SK-N-SH (cell line): Measurements from ENCODE around the gene SLC66A2. TPM values are rescaled to one million over a fixed set of nuclear protein-coding genes. Genes with fewer than 3 reads are reported as not detected.

Experiments used
- CTCF ChIA-PET: fragments of 300-600, 350-600 bp; formaldehyde crosslinking; extraction: SDS; loops from one replicate; lab custom pipeline; 2021; lab: Yijun Ruan, JAX
- POLR2A ChIA-PET: fragments of 350-600 bp; sonication (Branson Sonifier 250); formaldehyde crosslinking; extraction: SDS; loops from one replicate; lab custom pipeline; 2020; ENCODE audit warnings: antibody characterized with exemption, inconsistent platforms; lab: Yijun Ruan, JAX
- DNase-seq: peaks from one replicate; pipeline ENCODE4 v3.0.0; 2012
- H2AFZ ChIP-seq: fragments of 200-600 bp; sonication (generic); 2 replicates; pipeline ENCODE4 v1.8.1; 2016; ENCODE audit warnings: antibody characterized with exemption, mild to moderate bottlenecking, low read depth
- H3F3A ChIP-seq: fragments of 200-600 bp; sonication (generic); replicated peaks from 2 replicates; pipeline ENCODE3; 2016; ENCODE audit warnings: antibody characterized with exemption, mild to moderate bottlenecking; ENCODE audit not compliant: insufficient read depth
- H3K27ac ChIP-seq, 2 experiments: fragments of 200-500 bp in 1 of 2; fragments of 200-600 bp in 1 of 2; sonication (Bioruptor generic) in 1 of 2; sonication (generic), shearing (Covaris generic) in 1 of 2; 2 replicates each; pipeline versions ENCODE4 v1.5.1 to v1.6.1; 2014 to 2016; ENCODE audit warnings: low read depth in 2 of 2, inconsistent platforms in 1 of 2, low read length in 1 of 2, mild to moderate bottlenecking in 1 of 2, mixed read lengths in 1 of 2
- H3K27me3 ChIP-seq: fragments of 200-600 bp; sonication (generic), shearing (Covaris generic); 2 replicates; pipeline ENCODE4 v1.6.1; 2016; ENCODE audit warnings: mixed run types; ENCODE audit not compliant: insufficient read depth
- H3K36me3 ChIP-seq, 2 experiments: fragments of 200-500 bp in 1 of 2; fragments of 200-600 bp in 1 of 2; sonication (Bioruptor generic) in 1 of 2; sonication (generic) in 1 of 2; replicated peaks in 1 of 2; 2 replicates each; pipeline versions ENCODE3 to v1.5.1; 2014 to 2016; ENCODE audit warnings: low read length in 1 of 2, mild to moderate bottlenecking in 1 of 2; ENCODE audit not compliant: insufficient read depth in 2 of 2, control insufficient read depth in 1 of 2
- H3K4me1 ChIP-seq, 2 experiments: fragments of 200-500 bp in 1 of 2; fragments of 200-600 bp in 1 of 2; sonication (Bioruptor generic) in 1 of 2; sonication (generic), shearing (Covaris generic) in 1 of 2; 2 replicates each; pipeline versions ENCODE4 v1.5.1 to v1.6.1; 2014 to 2016; ENCODE audit warnings: low read depth in 1 of 2, low read length in 1 of 2, mixed run types in 1 of 2; ENCODE audit not compliant: insufficient read depth in 2 of 2, control insufficient read depth in 1 of 2
- H3K4me2 ChIP-seq: fragments of 200-600 bp; sonication (generic), shearing (Covaris generic); 2 replicates; pipeline ENCODE4 v1.6.1; 2017; ENCODE audit warnings: mixed run types
- H3K4me3 ChIP-seq, 2 experiments: fragments of 200-500 bp in 1 of 2; fragments of 200-600 bp in 1 of 2; sonication (Bioruptor generic) in 1 of 2; sonication (generic), shearing (Covaris generic) in 1 of 2; 2 replicates each; pipeline versions ENCODE4 v1.5.1 to v1.8.1; 2014 to 2016; ENCODE audit warnings: low read depth in 2 of 2, inconsistent platforms in 1 of 2, low read length in 1 of 2, mild to moderate bottlenecking in 1 of 2, mixed read lengths in 1 of 2, moderate library complexity in 1 of 2
- H3K79me2 ChIP-seq: fragments of 200-600 bp; sonication (generic); 2 replicates; pipeline ENCODE4 v1.8.1; 2017; ENCODE audit warnings: mild to moderate bottlenecking; ENCODE audit not compliant: insufficient read depth
- H3K9ac ChIP-seq: fragments of 200-600 bp; sonication (generic); 2 replicates; pipeline ENCODE4 v1.6.1; 2017; ENCODE audit warnings: mixed run types
- H3K9me2 ChIP-seq: fragments of 200-600 bp; sonication (generic); 2 replicates; pipeline ENCODE4 v1.6.1; 2017; ENCODE audit warnings: mixed run types
- H3K9me3 ChIP-seq: fragments of 200-600 bp; sonication (generic); 2 replicates; pipeline ENCODE4 v1.6.1; 2017; ENCODE audit warnings: mixed run types, mild to moderate bottlenecking, moderate library complexity
- H4K20me1 ChIP-seq: fragments of 200-600 bp; sonication (generic); 2 replicates; pipeline ENCODE4 v1.6.1; 2017; ENCODE audit warnings: mild to moderate bottlenecking, mixed run types; ENCODE audit not compliant: insufficient read depth
- FOXM1 ChIP-seq: IDR thresholded peaks from 2 replicates; pipeline ENCODE4 v1.4.0; 2012; ENCODE audit warnings: low read depth, mild to moderate bottlenecking
- JUND ChIP-seq: IDR thresholded peaks from 2 replicates; pipeline ENCODE4 v1.4.0; 2012
- MXI1 ChIP-seq: IDR thresholded peaks from 2 replicates; pipeline ENCODE4 v1.6.1; 2012; ENCODE audit warnings: mild to moderate bottlenecking, low read depth, low read length, improper control_type of control experiment
- PBX3 ChIP-seq: IDR thresholded peaks from 2 replicates; pipeline ENCODE4; 2012
- POLR2AphosphoS5 ChIP-seq: IDR thresholded peaks from 2 replicates; pipeline ENCODE4 v1.6.1; 2012; ENCODE audit warnings: low read depth, low read length
- RCOR1 ChIP-seq: fragments of 150-350 bp; IDR thresholded peaks from 2 replicates; pipeline ENCODE4 v1.6.1; 2017; ENCODE audit warnings: antibody characterized with exemption, low read length
- RFX5 ChIP-seq: IDR thresholded peaks from 2 replicates; pipeline ENCODE4 v1.6.1; 2012; ENCODE audit warnings: mild to moderate bottlenecking, improper control_type of control experiment, low read length
- SIN3A ChIP-seq: IDR thresholded peaks from 2 replicates; pipeline ENCODE4 v1.6.1; 2012; ENCODE audit warnings: low read depth, mild to moderate bottlenecking, low read length, moderate library complexity, borderline replicate concordance
- USF1 ChIP-seq: IDR thresholded peaks from 2 replicates; pipeline ENCODE4 v1.4.0; 2012; ENCODE audit warnings: low read depth, borderline replicate concordance
- USF2 ChIP-seq: fragments of 150-350 bp; IDR thresholded peaks from 2 replicates; pipeline ENCODE4 v1.6.1; 2017; ENCODE audit warnings: antibody characterized with exemption, low read length, low read depth, borderline replicate concordance
- WGBS: methylation state at CpG from one replicate; pipeline ENCODE4 v1.1.6; 2017; ENCODE audit warnings: low lambda C conversion rate; 5-methylcytosine and 5-hydroxymethylcytosine counted together
- polyA plus RNA-seq, 3 experiments: library from polyadenylated mRNA; depleted of rRNA; stranded (reverse); fragments of >200 nt; gene quantifications; 2 replicates each; pipeline ENCODE4 v1.2.3, GENCODE V29; 2012

Gene SLC66A2
- polyA plus RNA-seq, 1 of the 3 experiments (the other 2 are of a cell fraction), result 14.5 TPM

GRCh38 chr18:79896738-79897137 is 54.7 kb downstream of the SLC66A2 start:
- no peak overlapping the region for H3K9ac ChIP-seq
- no peak overlapping the region for H3K4me2 ChIP-seq
- 46% methylated on average over 3 of the region's 3 CpGs for WGBS
- H3K79me2 ChIP-seq, result no peaks in the 10 kb centered on the region
- H3K27ac ChIP-seq, result no peak overlapping the region
- ChIA-PET POLR2A (no interaction called here), CTCF (no interaction called here)
- no peaks in the 10 kb centered on the region for H3F3A ChIP-seq
- no peak overlapping the region for H2AFZ ChIP-seq
- DNase-seq, result no peak
- no peak for TF ChIP-seq JUND
- no peak for TF ChIP-seq MXI1
- no peak for TF ChIP-seq RFX5
- no peak for TF ChIP-seq PBX3
- no peak for TF ChIP-seq FOXM1
- TF ChIP-seq SIN3A, result no peak
- no peak for TF ChIP-seq RCOR1
- no peaks in the 10 kb centered on the region for H3K9me2 ChIP-seq
- 0 out of 2 replicates have a peak, but pooled peaks cover 19% of the 10 kb centered on the region for H3K9me3 ChIP-seq
- no peaks in the 10 kb centered on the region for H3K27me3 ChIP-seq
- H3K4me1 ChIP-seq, result no peaks in the 10 kb centered on the region
- no peaks in the 10 kb centered on the region for H4K20me1 ChIP-seq
- no peaks in the 10 kb centered on the region for H3K36me3 ChIP-seq
- no peak overlapping the region for H3K4me3 ChIP-seq

GRCh38 chr18:79890674-79891073 is 60.8 kb downstream of the SLC66A2 start:
- POLR2A ChIA-PET, result no interaction called here
- 0 out of 2 replicates have a peak, but pooled peaks cover 6% of the 10 kb centered on the region for H3K9me3 ChIP-seq
- H3K27ac ChIP-seq, result no peak overlapping the region
- H3F3A ChIP-seq, result no peaks in the 10 kb centered on the region
- TF ChIP-seq PBX3, result no peak
- no peak for TF ChIP-seq USF2
- TF ChIP-seq POLR2AphosphoS5, result no peak
- no peak for TF ChIP-seq USF1
- TF ChIP-seq, all 33 proteins: peak for 0
- Histone ChIP-seq H3K4me1 (no peaks in the 10 kb centered on the region), H3K4me3 (no peak overlapping the region), H2AFZ (no peak overlapping the region), H3K36me3 (no peaks in the 10 kb centered on the region), H3K9me2 (no peaks in the 10 kb centered on the region), H3K9ac (no peak overlapping the region), H4K20me1 (no peaks in the 10 kb centered on the region), H3K27me3 (peaks cover under 1% of the 10 kb centered on the region; the same call in 1 of the 2 replicates), H3K4me2 (no peak overlapping the region), H3K79me2 (no peaks in the 10 kb centered on the region)
- CTCF ChIA-PET, result no interaction called here
- DNase-seq, result no peak
- WGBS, result 50% methylated on average over 5 of the region's 5 CpGs
